SU-DHL-6 (cell line): ENCODE data around the gene GSS.

Source experiments
- CTCF ChIP-seq: fragments of 200-600 bp; sonication (generic); IDR thresholded peaks from one replicate; pipeline ENCODE4 v1.5.1; 2017; ENCODE audit warnings: antibody characterized with exemption, mild to moderate bottlenecking, low read length, moderate library complexity; ENCODE audit not compliant: insufficient read depth, poor library complexity, severe bottlenecking
- EZH2phosphoT487 ChIP-seq: fragments of 200-600 bp; sonication (generic), shearing (Covaris generic); conservative IDR thresholded peaks from 2 replicates; pipeline ENCODE4 v1.6.1; 2018; ENCODE audit warnings: mild to moderate bottlenecking, antibody characterized with exemption, low read length, moderate library complexity, mixed read lengths

GRCh38 chr20:34974246-34974645 is 18.6 kb upstream of the GSS start:
- TF ChIP-seq CTCF (no peak), EZH2phosphoT487 (no peak)
